ENCODE measurements around the gene THUMPD2.

DNA sequence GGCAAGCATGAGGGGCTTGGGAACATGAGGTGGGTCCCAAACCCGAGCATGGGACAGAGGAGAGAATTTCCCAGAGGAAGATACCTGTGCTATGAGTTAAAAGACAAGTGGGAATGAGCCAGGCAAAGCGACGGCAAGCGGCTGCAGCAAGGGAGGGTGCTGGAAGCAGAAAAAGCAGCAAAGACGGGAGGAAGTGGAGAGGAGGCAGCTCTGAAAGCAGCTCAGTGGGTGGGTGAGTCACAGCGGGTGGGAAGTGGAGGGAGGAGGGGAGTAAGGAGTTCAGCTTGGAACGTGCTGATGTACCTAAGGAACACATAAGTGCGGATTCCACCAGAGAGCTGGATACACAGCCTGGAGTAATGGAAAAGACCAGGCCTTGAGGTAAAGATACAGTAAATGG is 41.4 kb downstream of the THUMPD2 start:
- TF ChIP-seq NFRKB (IDR thresholded peaks at IDR 0.05) (no peak), FOXM1 (IDR thresholded peaks at IDR 0.05; ENCODE audit: borderline replicate concordance) (no peak), ELF4 (IDR thresholded peaks at IDR 0.05) (no peak), L3MBTL2 (conservative IDR thresholded peaks at IDR 0.05) (no peak)

Data from HEK293T (cell line).